ENCODE results near the gene BRSK1.

DNA sequence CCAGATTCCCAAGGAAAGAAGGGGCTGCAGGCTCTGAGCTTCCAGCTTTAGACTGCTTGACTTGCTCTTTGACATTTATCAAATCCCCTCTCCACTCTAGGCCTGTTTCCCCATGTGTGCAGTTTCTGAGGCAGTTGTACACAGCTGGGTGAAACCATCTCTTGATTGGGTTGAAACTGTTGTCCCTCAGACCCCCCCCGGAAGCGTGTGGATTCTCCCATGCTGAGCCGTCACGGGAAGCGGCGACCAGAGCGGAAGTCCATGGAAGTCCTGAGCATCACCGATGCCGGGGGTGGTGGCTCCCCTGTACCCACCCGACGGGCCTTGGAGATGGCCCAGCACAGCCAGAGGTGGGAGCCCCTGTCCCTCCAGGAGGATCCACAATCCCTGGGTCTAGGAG lies 19.7 kb downstream of the BRSK1 start:
- TF ChIP-seq, protein P1, sequence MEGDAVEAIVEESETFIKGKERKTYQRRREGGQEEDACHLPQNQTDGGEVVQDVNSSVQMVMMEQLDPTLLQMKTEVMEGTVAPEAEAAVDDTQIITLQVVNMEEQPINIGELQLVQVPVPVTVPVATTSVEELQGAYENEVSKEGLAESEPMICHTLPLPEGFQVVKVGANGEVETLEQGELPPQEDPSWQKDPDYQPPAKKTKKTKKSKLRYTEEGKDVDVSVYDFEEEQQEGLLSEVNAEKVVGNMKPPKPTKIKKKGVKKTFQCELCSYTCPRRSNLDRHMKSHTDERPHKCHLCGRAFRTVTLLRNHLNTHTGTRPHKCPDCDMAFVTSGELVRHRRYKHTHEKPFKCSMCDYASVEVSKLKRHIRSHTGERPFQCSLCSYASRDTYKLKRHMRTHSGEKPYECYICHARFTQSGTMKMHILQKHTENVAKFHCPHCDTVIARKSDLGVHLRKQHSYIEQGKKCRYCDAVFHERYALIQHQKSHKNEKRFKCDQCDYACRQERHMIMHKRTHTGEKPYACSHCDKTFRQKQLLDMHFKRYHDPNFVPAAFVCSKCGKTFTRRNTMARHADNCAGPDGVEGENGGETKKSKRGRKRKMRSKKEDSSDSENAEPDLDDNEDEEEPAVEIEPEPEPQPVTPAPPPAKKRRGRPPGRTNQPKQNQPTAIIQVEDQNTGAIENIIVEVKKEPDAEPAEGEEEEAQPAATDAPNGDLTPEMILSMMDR (IDR thresholded peaks at IDR 0.05), result no peak
- no peak for TF ChIP-seq POLR2A (IDR thresholded peaks at IDR 0.05)

All from vagina (tissue), 2 donors.